Measurements from ENCODE around the gene CD79A.

GRCh38 chr19:41839211-41839610 lies 37.9 kb upstream of the CD79A start:
- TF ChIP-seq CTCF (conservative IDR thresholded peaks at IDR 0.05 in 1 of 2, IDR thresholded peaks at IDR 0.05 in 1 of 2; ENCODE audit: extremely low read depth in 1 of 2, insufficient read depth in 1 of 2, low read depth in 1 of 2, low read length in 2 of 2) (no peak), EZH2 (IDR thresholded peaks at IDR 0.05; ENCODE audit: borderline replicate concordance, low read length) (no peak)
